ENCODE results near the gene SLC6A2.

GRCh38 chr16:55642611-55643010 is 13.2 kb upstream of the SLC6A2 start:
- TF ChIP-seq CTCF (IDR thresholded peaks at IDR 0.05) (no peak), POLR2A (IDR thresholded peaks at IDR 0.05) (no peak), POLR2AphosphoS5 (IDR thresholded peaks at IDR 0.05) (no peak)

Data from transverse colon (tissue), 4 donors.